ENCODE measurements around the gene TSKS. TPM values are rescaled to one million over a fixed set of nuclear protein-coding genes. Genes with fewer than 3 reads are reported as not detected.

TSKS gene
- total and polyA plus RNA-seq, 2 of the 13 experiments (the other 11 are each of a cell fraction or from before 2014, with no cell fraction given), result 0.03 TPM; not detected in 1

DNA sequence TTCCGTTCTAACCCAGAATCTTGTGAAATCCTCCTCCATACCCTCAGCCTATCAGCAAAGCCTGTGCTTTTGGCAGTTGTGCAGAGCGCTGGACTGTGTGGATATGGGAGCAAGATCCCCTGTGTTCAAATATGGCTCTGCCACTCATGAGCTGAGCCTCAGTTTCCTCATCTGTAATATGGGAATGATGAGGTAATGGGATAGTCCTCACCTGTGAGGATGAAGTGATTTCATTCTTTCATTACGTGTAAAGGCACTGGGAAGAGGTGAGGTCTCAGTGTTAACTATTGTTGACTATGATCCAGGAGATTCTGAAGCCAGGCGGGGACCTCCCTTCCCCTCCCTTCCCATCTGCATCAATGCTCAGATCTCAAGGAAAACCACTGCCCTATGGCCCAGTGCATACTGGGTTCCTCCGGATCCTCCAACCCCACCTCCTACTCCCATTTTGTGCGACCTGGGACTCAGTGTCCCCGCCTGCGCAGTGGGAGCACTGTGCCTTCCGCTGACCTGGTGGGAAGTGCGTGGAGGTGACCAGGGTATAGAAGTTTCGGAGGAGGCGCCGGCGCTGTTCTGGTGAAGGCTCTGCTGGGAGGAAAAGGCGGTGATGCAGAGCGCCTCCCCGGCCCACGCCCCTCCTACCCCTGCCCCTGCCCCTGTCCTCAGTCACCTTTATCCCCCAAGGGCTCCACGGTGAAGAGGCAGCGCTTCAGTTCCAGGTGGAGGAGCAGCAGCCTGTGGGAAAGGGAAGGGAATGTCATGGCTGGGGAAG is 45.0 kb upstream of the TSKS start:
- no TSS peak for BruUV-seq (replicated peaks)
- TF ChIP-seq ZNF629 (CRISPR knock-in tag; conservative IDR thresholded peaks at IDR 0.05) (peak; percentile 73), ZNF24 (IDR thresholded peaks at IDR 0.05) (no peak), NFYC (CRISPR knock-in tag; IDR thresholded peaks at IDR 0.05) (no peak)
- Histone ChIP-seq H3K9me3 (ENCODE audit: low read length) (no peaks in the 10 kb centered on the region), H3K4me3 (replicated peaks in 1 of 3; ENCODE audit: insufficient read depth in 1 of 3, low read depth in 2 of 3, low read length in 3 of 3) (no peak overlapping the region), H3K4me1 (ENCODE audit: insufficient read depth, low read length) (peaks cover 14% of the 10 kb centered on the region), H3K27me3 (ENCODE audit: control insufficient read depth in 1 of 2, insufficient read depth in 2 of 2, low read length in 2 of 2) (no peaks in the 10 kb centered on the region), H4K20me1 (ENCODE audit: insufficient read depth, low read length) (no peaks in the 10 kb centered on the region), H2AFZ (ENCODE audit: low read length) (no peak overlapping the region), H3K36me3 (replicated peaks in 1 of 2; ENCODE audit: control insufficient read depth in 1 of 2, insufficient read depth in 2 of 2, low read length in 2 of 2) (peaks cover 1 to 8% of the 10 kb centered on the region in 2 experiments; a peak in 2 of 5 replicates), H3K27ac (ENCODE audit: extremely low read length, insufficient read depth, low read length) (no peak overlapping the region), H3K79me2 (ENCODE audit: insufficient read depth, low read length) (no peaks in the 10 kb centered on the region), H3K4me2 (ENCODE audit: low read depth, low read length) (no peak overlapping the region; the same call in 1 of the 2 replicates), H3K9ac (ENCODE audit: insufficient read depth, low read depth, low read length) (no peak overlapping the region)
- POLR2A ChIA-PET, result interaction anchor here (0.6 to 0.9 kb wide), 3 partner anchors 36 to 228 kb away, joined by 3 to 4 read pairs (median 3); partner anchors contain the start of genes NOSIP and PNKP
- WGBS (ENCODE audit: low lambda C conversion rate), result 92% methylated on average over 17 of the region's 20 CpGs
- FAIRE-seq, result no peak
- no peak for DNase-seq (ENCODE audit: low spot score)
- no peak for ATAC-seq
- CTCF ChIA-PET (ENCODE audit: low intra/inter-chr PET ratio, low total read pairs), result no interaction called here
- intact Hi-C loops (cut with micrococcal nuclease; ENCODE audit: unreplicated experiment), result no loop called here
- in situ Hi-C loops (cut with HindIII; ENCODE audit: extremely low pct_ligation_motif_present, low pct_unique_long_range_greater_than_20kb), result no loop called here

- 91% methylated on average over 13 of the region's 18 CpGs for WGBS (ENCODE audit: low lambda C conversion rate)
- no TSS peak for BruUV-seq (replicated peaks)
- no peak for TF ChIP-seq ZNF597 (CRISPR knock-in tag; IDR thresholded peaks at IDR 0.05)
- TF ChIP-seq ARHGAP35 (CRISPR knock-in tag; IDR thresholded peaks at IDR 0.05; ENCODE audit: borderline replicate concordance), result no peak
- no peak for TF ChIP-seq ATF7 (IDR thresholded peaks at IDR 0.05)
- no peak for TF ChIP-seq ATF7 (CRISPR knock-in tag; IDR thresholded peaks at IDR 0.05)
- TF ChIP-seq HINFP (CRISPR knock-in tag; IDR thresholded peaks at IDR 0.05; ENCODE audit: low read depth), result no peak
- TF ChIP-seq NFE2 (CRISPR knock-in tag; IDR thresholded peaks at IDR 0.05), result no peak
- TF ChIP-seq ESRRA (CRISPR knock-in tag; IDR thresholded peaks at IDR 0.05; ENCODE audit: low read depth), result no peak
- TF ChIP-seq HOXA9 (CRISPR knock-in tag; IDR thresholded peaks at IDR 0.05; ENCODE audit: borderline replicate concordance), result no peak
- TF ChIP-seq SMC3 (IDR thresholded peaks at IDR 0.05; ENCODE audit: low read length), result no peak
- TF ChIP-seq RXRB (CRISPR knock-in tag; IDR thresholded peaks at IDR 0.05; ENCODE audit: borderline replicate concordance), result no peak
Observed at GRCh38 chr19:49807058-49807903, 44.2 kb upstream of the TSKS start.

More at GRCh38 chr19:49807058-49807903, 44.2 kb upstream of the TSKS start:
- ChIA-PET CTCF (ENCODE audit: low intra/inter-chr PET ratio, low total read pairs) (no interaction called here), POLR2A (interaction anchor here (0.8 kb wide), 1 partner anchor 61 kb away, joined by 3 read pairs; the partner anchor contains the start of gene PNKP)
- intact Hi-C loops (cut with micrococcal nuclease; ENCODE audit: unreplicated experiment) (no loop called here), in situ Hi-C loops (cut with HindIII; ENCODE audit: extremely low pct_ligation_motif_present, low pct_unique_long_range_greater_than_20kb) (no loop called here)
- Histone ChIP-seq H2AFZ (ENCODE audit: low read length) (no peak overlapping the region), H3K9ac (ENCODE audit: insufficient read depth, low read depth, low read length) (no peak overlapping the region), H4K20me1 (ENCODE audit: insufficient read depth, low read length) (no peaks in the 10 kb centered on the region), H3K36me3 (replicated peaks in 1 of 2; ENCODE audit: control insufficient read depth in 1 of 2, insufficient read depth in 2 of 2, low read length in 2 of 2) (peaks cover 3 to 14% of the 10 kb centered on the region in 2 experiments; a peak in 2 of 5 replicates), H3K4me1 (ENCODE audit: insufficient read depth, low read length) (peaks cover 14% of the 10 kb centered on the region), H3K79me2 (ENCODE audit: insufficient read depth, low read length) (no peaks in the 10 kb centered on the region), H3K4me2 (ENCODE audit: low read depth, low read length) (no peak overlapping the region), H3K4me3 (replicated peaks in 1 of 3; ENCODE audit: insufficient read depth in 1 of 3, low read depth in 2 of 3, low read length in 3 of 3) (no peak overlapping the region), H3K9me3 (ENCODE audit: low read length) (no peaks in the 10 kb centered on the region), H3K27ac (ENCODE audit: extremely low read length, insufficient read depth, low read length) (no peak overlapping the region), H3K27me3 (ENCODE audit: control insufficient read depth in 1 of 2, insufficient read depth in 2 of 2, low read length in 2 of 2) (no peaks in the 10 kb centered on the region)
- no peak for ATAC-seq
- FAIRE-seq, result no peak
- DNase-seq (ENCODE audit: low spot score), result no peak
